Neutrophil (primary cell): Measurements from ENCODE around the gene PLA2G12B.
"Not testable (repeated sequence)": the region's sequence is repeated elsewhere in the genome, so short reads cannot be mapped to it uniquely, and the experiment has no call there.

Experiments
- H3K27ac ChIP-seq: fragments of 200-600 bp; sonication (generic); 2 replicates; pipeline ENCODE4 v1.5.1; 2016; ENCODE audit warnings: mild to moderate bottlenecking, moderate library complexity
- H3K27me3 ChIP-seq: fragments of 200-600 bp; sonication (generic); 2 replicates; pipeline ENCODE4 v1.6.0; 2016; ENCODE audit warnings: mild to moderate bottlenecking
- H3K36me3 ChIP-seq: fragments of 200-600 bp; sonication (generic); 2 replicates; pipeline ENCODE4 v1.5.1; 2017
- H3K4me1 ChIP-seq, 2 experiments: fragments of 200-600 bp in 1 of 2; sonication (generic) in 1 of 2; 1 replicate in 1 of 2; 2 replicates in 1 of 2; pipeline versions ENCODE4 v1.5.1 to v1.6.1; 2013 to 2016; ENCODE audit warnings: low read depth in 1 of 2, low read length in 1 of 2, mild to moderate bottlenecking in 1 of 2, moderate library complexity in 1 of 2; ENCODE audit not compliant: control insufficient read depth in 1 of 2, insufficient read depth in 1 of 2
- H3K4me3 ChIP-seq, 2 experiments: fragments of 200-600 bp in 1 of 2; sonication (generic) in 1 of 2; 1 replicate in 1 of 2; 2 replicates in 1 of 2; pipeline ENCODE4 v1.5.1; 2013 to 2016; ENCODE audit warnings: low read depth in 1 of 2, low read length in 1 of 2, mild to moderate bottlenecking in 1 of 2, moderate library complexity in 1 of 2
- H3K9me3 ChIP-seq: fragments of 200-600 bp; sonication (generic); 2 replicates; pipeline ENCODE4 v1.5.1; 2016
- CTCF ChIP-seq: fragments of 200-600 bp; sonication (generic); IDR thresholded peaks from 2 replicates; pipeline ENCODE4 v1.5.1; 2016; ENCODE audit warnings: antibody characterized with exemption

Gene PLA2G12B

GRCh38 chr10:72918352-72918751 is 36.3 kb downstream of the PLA2G12B start:
- Histone ChIP-seq H3K4me1 (no peaks in the 10 kb centered on the region), H3K9me3 (no peaks in the 10 kb centered on the region), H3K27ac (no peak overlapping the region), H3K27me3 (no peaks in the 10 kb centered on the region), H3K36me3 (no peaks in the 10 kb centered on the region), H3K4me3 (no peak overlapping the region)
- TF ChIP-seq CTCF: no peak

GRCh38 chr10:72917803-72918332 is 36.7 kb downstream of the PLA2G12B start:
- H3K36me3 ChIP-seq, H3K4me3 ChIP-seq, H3K27ac ChIP-seq, H3K4me1 ChIP-seq, H3K9me3 ChIP-seq, H3K27me3 ChIP-seq: not testable (repeated sequence)

GRCh38 chr10:72917201-72917600 is 37.4 kb downstream of the PLA2G12B start:
- H3K27ac ChIP-seq, H3K27me3 ChIP-seq, H3K4me3 ChIP-seq: not testable (repeated sequence)

DNA sequence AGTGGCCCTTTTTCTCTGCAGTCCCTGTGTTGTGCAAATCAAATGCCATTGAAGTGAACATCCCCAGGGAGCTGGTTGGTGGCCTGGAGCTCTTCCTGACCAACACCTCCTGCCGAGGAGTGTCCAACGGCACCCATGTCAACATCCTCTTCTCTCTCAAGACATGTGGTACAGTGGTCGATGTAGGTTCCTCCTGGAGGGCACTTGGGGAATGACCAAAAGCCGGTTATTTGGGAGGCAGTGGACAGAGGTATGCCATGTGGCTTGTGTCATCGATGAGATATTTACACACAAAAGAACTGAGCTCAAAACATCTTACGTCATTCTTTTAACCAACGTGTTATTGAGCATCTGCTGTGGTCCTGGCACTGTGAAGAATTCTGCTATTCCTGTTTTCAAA is 41.3 kb downstream of the PLA2G12B start:
- no peaks in the 10 kb centered on the region for H3K9me3 ChIP-seq
- H3K27ac ChIP-seq: no peak overlapping the region
- H3K36me3 ChIP-seq: no peaks in the 10 kb centered on the region
- no peaks in the 10 kb centered on the region for H3K27me3 ChIP-seq
- no peak for TF ChIP-seq CTCF
- no peak overlapping the region for H3K4me3 ChIP-seq
- no peaks in the 10 kb centered on the region for H3K4me1 ChIP-seq

More at GRCh38 chr10:72917201-72917600, 37.4 kb downstream of the PLA2G12B start:
- H3K9me3 ChIP-seq, H3K4me1 ChIP-seq, H3K36me3 ChIP-seq: not testable (repeated sequence)

- TF ChIP-seq CTCF: no peak
- H3K27me3 ChIP-seq: no peaks in the 10 kb centered on the region
- H3K4me1 ChIP-seq: no peaks in the 10 kb centered on the region
Observed at GRCh38 chr10:72912736-72913135, 41.9 kb downstream of the PLA2G12B start.

GRCh38 chr10:72911758-72912157 is 42.8 kb downstream of the PLA2G12B start:
- TF ChIP-seq CTCF: no peak
- Histone ChIP-seq H3K27me3 (no peaks in the 10 kb centered on the region), H3K27ac (no peak overlapping the region), H3K4me1 (no peaks in the 10 kb centered on the region), H3K36me3 (no peaks in the 10 kb centered on the region), H3K4me3 (no peak overlapping the region), H3K9me3 (no peaks in the 10 kb centered on the region)

More at GRCh38 chr10:72912736-72913135, 41.9 kb downstream of the PLA2G12B start:
- H3K9me3 ChIP-seq: no peaks in the 10 kb centered on the region
- no peak overlapping the region for H3K27ac ChIP-seq
- H3K4me3 ChIP-seq: no peak overlapping the region
- H3K36me3 ChIP-seq: no peaks in the 10 kb centered on the region

- H3K27ac ChIP-seq: no peak overlapping the region
- H3K4me1 ChIP-seq: no peaks in the 10 kb centered on the region
- no peaks in the 10 kb centered on the region for H3K27me3 ChIP-seq
- no peaks in the 10 kb centered on the region for H3K36me3 ChIP-seq
- H3K9me3 ChIP-seq: no peaks in the 10 kb centered on the region
- TF ChIP-seq CTCF: no peak
- no peak overlapping the region for H3K4me3 ChIP-seq
Observed at GRCh38 chr10:72910705-72911104, 43.9 kb downstream of the PLA2G12B start.
